Keratinocyte (primary cell): ENCODE data around the gene DMPK.

ENCODE experiments used
- CTCF ChIP-seq, 3 experiments: IDR thresholded peaks in 1 of 3; conservative IDR thresholded peaks in 1 of 3; optimal IDR thresholded peaks in 1 of 3; 2 replicates in 2 of 3; 3 replicates in 1 of 3; pipeline versions ENCODE3 to v1.5.1; 2011; ENCODE audit warnings: low read length in 3 of 3, mild to moderate bottlenecking in 3 of 3, moderate library complexity in 2 of 3, control low read depth in 1 of 3, inconsistent platforms in 1 of 3; ENCODE audit not compliant: insufficient read depth in 2 of 3; ENCODE audit errors: extremely low read depth in 1 of 3
- EZH2 ChIP-seq: IDR thresholded peaks from one replicate; pipeline ENCODE4 v1.6.1; 2012; ENCODE audit warnings: inconsistent platforms, mild to moderate bottlenecking, low read length, moderate library complexity

GRCh38 chr19:45825263-45825605 lies 42.9 kb upstream of the DMPK start:
- TF ChIP-seq CTCF (optimal IDR thresholded peaks at IDR 0.05 in 1 of 3, IDR thresholded peaks at IDR 0.05 in 1 of 3, conservative IDR thresholded peaks at IDR 0.05 in 1 of 3; ENCODE audit: extremely low read depth in 1 of 3, insufficient read depth in 2 of 3, low read length in 3 of 3) (no peak), EZH2 (no peak)
